NCI-H1417 (cell line): ENCODE results near the gene CEP83.
A peak's percentile ranks its signal among the peaks of the same experiment; 100 is the strongest.
"Not testable (repeated sequence)": the region's sequence is repeated elsewhere in the genome, so short reads cannot be mapped to it uniquely, and the experiment has no call there.

Source experiments
- DNase-seq, 3 experiments: peaks; one replicate each; lab custom pipeline; 2025; lab: John Stamatoyannopoulos, UW

The CEP83 gene

DNA sequence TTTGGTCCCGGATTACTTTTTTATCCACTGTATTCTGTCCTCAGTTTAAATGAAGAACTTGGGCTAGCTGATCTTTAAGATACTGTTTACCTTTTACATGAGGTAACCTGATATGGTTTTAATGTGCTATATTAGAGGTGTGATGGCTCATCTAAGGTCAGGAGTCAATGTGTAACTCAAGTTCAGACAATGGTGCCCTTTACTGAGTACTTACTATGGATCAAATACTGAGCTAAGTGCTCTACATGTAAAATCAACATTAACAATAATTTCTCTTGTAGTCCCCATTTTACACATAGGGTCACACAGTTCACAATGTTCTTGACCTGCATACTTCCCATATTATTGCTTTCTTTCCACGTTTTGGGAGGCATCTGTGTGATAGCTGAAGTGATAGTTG lies 79.2 kb downstream of the CEP83 start:
- DNase-seq: peak in 1 of 3 experiments; percentile 37

DNA sequence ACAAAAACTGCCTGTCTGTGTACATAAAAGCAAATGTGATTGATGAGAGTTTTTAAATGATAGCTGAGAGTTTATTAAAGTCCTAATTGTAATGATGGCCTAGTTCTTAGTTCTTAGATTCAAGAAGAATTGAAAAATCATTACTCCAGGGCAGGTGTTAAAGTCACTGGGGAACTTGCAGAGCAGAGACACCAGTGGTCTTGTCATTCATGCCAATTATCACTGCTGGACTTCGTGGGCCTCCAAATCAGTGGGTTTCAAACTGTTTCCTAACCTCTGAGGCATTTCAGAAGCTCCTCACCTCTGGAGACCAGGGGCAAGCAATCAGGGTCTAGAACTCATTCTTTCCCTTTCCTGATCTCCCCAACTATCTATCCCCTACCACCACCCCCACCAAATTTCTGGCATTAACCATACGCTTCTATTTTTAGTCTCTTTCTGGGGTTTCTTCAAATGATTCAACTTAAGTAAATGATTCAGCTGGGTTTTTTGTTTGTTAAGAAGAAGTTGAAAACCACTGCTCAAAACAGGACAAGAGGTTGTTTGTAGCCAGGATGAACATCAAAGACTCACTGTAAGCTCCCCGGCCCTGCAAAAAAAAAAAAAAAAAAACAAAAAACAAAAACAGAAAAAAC lies 80.1 kb downstream of the CEP83 start:
- DNase-seq: peak in 1 of 3 experiments; percentile 21

DNA sequence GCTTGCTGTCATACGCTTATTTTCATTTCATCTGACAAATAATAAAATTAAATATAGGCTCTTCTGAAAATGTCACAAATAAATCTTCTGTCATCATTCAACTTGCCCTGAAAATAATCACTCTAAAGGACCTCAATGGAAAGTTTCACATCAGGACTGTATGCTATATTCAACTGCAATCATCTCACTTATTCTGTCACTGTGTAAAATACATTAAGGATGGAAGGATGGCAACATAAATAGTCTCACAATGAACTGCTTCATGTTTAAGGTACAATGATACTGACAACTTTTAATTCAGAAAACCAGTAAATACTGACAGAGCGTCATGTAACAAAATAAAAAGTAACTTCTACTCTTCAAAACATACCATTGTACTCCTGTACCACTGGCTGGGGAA lies 82.1 kb downstream of the CEP83 start:
- no peak for DNase-seq

DNA sequence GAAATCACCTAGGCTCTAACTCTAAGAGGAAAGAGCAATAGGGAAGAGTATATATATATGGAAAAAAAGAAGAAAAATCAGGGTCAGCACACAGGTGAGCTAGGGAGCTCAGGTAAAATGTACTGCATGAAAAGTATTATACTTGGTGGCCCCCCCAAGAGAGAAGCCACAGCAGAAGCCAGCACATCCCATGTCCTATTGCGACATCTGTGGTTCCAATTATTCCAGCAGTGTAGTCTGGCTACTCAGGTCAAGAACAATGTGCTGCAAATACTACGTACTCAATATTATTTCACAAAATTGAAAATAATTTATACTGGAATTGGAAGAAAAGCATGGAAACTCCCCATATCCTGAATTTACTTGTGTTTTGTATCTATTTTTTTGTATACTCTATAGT lies 85.5 kb downstream of the CEP83 start:
- no peak for DNase-seq

DNA sequence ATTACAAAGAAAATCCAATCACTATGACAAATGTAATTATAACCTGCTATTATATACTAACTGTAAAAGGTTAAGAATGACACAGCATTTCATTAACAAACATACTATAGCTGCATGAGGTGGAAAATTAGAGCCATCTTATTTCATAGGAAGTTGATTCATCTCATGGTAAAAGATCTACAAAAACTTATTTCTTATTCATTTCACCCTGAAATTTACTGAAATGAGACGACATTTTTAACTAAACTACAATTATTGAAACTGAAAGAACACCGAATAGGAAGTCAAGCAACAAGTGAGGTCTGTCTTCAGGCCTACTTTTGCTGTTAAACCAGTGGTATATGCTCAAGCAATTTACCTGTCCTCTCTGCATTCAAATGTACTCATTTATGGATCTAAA lies 87.2 kb downstream of the CEP83 start:
- no peak for DNase-seq

DNA sequence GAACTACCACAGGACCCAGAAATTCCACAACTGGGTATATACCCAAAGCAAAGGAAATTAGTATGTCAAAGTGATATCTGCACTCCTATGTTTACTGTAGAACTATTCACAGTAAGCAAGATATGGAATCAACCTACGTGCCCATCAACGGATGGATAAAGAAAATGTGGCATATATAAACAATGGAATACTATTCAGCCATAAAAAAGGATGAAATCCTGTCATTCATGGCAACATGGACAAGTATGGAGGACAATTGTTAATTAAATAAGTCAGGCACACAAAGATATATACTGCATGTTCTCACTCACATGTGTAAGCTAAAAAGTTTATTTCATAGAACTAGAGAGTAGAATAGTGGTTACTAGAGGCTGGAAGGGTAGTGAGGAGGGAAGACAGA lies 97.0 kb downstream of the CEP83 start:
- DNase-seq: no peak

DNA sequence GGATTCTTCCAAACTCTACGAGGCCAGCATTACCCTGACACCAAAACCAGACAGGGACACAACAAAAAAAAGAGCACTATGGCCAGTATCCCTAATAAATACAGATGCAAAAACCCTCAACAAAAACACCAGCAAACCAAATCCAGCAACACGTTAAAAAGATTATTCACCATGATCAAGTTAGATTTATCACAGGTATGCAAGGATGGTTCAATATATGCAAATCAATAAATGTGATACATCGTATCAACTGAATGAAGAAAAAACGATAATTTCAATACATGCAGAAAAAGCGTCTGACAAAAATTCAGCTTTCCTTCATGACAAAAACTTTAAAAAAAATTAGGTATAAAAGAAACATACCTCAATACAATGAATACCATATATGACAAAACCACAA lies 99.9 kb downstream of the CEP83 start:
- no peak for DNase-seq

DNA sequence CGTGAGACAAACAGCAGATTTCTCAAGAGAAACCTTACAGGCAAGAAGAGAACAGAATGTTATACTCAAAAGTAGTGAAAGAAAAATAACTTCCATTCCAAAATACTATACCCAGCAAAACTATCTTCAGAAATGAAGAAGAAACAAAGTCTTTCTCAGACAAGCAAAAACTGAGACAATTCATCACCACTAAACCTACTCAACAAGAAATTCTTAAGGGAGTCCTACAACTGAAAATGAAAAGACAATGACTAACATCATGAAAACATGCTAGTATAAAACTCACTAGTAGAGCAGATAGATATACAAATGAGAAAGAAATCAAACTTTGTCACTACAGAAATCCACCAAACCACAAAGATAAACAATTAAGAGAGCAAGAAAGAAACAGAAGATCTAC lies 106.5 kb downstream of the CEP83 start:
- no peak for DNase-seq

DNA sequence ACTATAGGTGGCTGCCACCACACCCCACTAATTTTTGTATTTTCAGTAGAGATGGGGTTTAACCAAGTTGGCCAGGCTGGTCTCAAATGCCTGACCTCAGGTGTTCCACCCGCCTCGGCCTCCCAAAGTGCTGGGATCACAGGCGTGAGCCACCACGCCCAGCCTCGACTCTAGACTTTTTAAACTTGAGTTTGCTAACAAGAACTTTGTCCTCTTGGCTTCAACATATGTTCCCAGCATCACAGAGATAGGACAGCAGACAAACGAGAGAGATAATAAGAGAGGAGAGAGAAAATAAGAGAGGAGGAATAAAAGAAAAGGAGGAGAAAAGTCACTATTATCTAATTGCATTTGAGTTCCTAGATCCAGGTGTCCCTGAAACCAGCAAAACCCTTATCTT lies 119.1 kb downstream of the CEP83 start:
- DNase-seq: no peak

DNA sequence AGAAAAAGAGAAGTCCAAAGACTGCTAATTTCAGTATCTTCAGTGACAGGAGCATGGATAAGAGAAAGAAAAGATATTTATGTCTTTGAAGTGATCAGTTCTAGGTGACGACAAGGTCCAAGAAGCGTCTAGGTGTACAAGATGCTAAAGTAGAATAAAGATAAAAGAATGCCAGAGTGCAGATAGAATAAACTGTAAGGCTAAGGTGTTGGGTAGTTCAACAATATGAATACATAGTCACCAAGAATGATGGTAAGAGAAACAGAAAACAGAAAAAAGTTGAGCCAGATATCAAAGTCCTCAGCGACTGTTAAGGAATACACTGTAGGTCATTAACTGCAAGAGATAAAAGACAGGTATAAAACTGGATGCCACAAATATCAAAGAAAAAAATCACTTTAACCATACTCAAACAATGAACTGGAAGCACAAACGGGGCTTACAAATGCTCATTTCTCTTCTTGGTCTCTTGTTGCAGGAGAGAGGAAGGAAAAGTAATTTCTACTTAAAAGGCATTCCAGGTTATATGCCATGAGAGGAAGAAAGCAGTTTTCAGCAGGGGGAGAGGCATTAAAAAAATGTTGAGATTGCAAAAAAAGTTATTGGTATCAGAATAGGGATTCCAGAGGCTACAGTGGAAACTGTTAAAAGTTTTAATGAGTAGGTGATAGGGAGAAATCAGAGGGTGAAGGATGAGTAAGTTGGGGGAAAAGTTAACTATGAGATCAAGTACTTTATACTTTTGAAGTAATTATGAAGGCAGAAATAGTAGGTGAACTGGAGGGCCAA lies 121.5 kb downstream of the CEP83 start:
- DNase-seq: no peak

DNA sequence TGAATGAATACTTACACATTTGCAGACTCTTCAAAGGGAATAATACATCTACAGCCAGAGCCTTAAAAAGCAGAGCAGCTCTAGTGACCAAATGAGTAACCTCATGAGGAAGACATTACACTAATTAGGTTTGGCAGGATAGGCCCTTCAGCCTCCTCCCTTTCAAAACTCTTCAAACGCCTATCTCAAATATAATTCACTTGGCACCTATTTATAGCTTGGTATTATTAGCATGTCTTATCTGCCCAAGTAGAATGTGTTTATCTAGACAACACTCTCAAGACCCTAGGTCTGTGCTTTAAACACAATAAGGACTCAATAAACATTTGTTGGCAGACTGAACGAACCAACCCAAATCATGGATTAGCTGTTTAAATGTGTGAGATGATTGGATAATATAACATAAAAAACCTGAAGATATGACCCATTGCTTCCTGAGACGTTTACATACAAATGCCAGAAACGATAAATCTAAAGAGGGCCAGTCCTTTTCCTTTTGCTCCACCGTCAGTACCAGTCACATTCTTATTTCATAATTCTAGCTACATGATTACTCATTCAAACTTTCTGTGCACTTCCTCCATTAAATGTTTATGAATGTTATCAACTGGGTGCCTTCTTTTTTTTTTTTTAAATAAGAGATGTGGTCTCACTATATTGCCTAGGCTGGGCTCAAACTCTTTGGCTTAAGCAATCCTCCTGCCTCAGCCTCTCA lies 123.3 kb downstream of the CEP83 start:
- no peak for DNase-seq

DNA sequence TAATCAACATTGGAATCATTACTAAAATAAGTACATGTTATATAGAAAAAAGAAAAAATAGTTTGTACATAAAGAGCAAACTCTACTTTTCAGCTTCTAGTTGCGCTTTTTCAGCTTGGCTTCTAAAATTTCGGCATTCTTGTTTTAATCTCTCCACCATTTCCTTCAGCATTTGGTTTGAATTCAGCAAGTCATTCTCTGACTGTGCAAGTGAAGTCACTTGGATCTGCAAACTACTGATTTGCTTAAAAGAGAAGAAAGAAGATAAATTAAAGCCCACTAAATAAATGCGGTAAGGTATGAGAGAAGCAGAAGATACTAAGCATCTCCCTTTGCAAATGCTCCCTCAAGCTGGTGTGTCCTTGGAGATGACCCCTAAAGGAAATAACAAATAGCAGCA lies 126.3 kb downstream of the CEP83 start:
- DNase-seq: no peak

DNA sequence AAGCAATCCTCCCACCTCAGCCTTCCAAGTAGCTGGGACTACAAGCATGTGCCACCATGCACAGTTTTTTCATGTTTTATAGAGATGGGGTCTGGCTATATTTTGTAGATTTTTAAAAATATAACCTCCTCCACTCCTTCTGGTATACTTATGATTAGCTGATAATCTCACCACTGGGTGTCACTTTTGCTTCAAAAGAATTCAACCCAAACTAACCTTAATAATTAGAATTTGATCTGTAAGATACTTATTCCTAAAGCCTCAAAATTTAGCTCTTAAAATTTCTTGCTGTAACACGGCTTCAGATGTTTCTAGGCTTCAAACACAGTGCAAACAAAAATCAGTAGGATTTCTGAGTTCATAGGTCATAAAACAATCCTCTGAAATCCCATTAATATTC lies 130.3 kb downstream of the CEP83 start:
- peak in 1 of 3 experiments; percentile 7 for DNase-seq

DNA sequence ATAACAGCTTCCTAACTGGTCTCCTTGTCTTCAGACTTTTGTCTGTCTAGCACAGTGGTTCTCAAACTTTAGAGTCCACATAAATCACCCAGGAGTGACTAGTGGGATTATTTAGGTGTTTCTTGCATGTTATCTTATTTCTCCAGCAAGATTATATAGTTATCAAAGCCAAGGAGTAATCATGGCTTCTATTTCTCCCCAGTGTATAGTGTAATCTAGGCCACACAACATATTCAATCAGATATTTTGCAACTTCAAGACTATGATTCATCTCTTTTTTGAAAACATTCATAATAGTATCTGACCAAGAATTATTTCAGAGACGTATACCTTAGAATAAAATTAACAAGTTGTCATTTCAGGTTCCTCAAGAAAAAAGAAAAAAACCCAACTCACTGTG lies 131.9 kb downstream of the CEP83 start:
- DNase-seq: no peak

DNA sequence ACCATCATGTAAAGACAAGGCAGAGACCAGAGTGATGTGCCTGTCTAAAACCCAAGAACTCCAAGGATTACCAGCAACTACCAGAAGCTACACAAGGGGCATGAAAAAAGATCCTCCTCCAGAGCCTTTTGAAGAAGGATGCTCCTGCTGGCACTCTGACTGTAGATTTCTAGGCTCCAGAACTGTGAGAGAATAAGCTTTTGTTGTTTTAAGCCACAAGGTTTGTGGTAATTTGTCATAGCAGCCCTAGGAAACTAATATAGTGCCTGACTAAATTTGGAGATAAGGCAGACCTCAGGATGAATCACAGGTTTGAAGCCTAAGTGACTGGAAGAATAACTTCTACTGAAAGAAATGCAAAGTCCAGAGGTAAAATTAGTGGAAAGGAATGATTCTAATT lies 132.9 kb downstream of the CEP83 start:
- DNase-seq: no peak

DNA sequence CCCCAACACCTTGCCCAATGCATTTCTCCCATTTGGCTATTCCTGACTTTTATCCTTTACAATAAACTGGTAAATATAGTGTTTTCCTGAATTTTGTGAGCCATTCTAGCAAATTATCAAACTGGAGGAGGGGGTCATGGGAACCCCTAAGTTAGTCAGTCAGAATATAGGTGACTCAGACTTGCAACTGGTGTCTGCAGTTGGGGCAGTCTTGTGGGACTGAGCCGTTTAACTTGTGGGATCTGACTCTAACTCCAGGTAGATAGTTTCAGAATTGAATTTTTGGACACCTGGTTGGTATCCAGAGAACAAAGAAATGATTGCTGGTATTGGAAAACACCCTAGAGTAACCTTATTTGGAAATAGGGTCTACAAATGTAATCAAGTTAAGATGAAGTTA lies 133.4 kb downstream of the CEP83 start:
- DNase-seq: no peak

DNA sequence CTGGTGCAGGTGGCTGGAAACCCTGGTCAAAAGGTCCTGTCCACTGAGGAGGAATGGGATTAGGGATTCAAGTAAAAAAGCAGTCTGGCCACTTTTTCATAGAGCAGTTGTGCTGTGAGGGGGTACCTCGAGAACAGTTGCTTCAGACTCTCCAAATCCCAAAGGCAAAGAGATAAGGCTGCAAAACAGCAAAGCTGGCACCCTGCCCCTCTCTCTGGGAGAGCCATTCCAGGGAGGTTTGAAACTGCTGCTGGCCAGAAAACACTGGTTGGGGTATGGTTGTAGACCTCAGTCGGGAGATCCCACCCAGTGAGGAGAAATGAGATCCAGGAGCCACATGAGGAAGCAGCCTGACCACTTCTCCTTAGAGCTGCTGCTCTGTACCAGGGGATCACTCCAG lies 137.3 kb downstream of the CEP83 start:
- DNase-seq: no peak

DNA sequence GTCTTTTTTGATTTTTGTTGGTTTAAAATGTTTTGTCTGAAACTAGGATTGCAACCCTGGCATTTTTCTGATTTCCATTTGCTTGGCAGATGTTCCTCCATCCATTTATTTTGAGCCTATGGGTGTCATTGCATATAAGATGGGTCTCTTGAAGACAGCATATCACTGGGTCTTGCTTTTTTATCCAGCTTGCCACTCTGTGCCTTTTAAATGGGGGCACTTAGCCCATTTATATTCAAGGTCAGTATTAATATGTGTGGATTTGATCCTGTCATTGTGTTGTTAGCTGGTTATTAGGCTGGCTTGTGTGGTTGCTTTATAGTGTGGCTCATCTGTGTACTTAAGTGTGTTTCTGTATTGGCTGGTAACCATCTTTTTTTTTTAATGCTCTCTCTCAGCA lies 139.6 kb downstream of the CEP83 start:
- DNase-seq: no peak

DNA sequence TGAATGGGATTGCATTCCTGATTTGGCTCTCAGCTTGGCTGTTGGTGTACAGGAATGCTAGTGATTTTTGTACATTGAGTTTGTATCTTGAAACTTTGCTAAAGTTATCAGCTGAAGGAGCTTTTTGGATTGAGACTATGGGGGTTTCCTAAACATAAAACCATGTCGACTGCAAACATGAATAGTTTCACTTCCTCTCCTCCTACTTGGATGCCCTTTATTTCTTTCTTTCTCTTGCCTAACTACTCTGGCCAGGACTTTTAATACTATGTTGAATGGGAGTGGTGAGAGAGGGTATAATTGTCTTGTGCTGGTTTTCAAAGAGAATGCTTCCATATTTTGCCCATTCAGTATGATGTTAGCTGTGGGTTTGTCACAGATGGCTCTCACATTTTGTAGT lies 141.5 kb downstream of the CEP83 start:
- DNase-seq: no peak

DNA sequence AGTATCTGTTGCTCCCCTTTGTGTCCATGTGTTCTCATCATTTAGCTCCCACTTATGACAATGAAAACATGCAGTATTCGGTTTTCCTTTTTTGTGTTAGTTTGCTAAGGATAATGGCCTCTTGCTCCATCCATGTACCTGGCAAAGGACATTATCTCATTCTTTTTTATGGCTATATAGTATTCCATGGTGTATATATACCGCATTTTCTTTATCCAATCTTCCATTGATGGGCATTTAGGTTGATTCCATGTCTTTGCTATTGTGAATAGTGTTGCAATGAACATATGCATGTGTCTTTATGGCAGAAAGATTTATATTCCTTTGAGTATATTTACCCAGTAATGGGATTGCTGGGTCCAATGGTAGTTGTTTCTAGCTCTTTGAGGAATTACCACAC lies 143.1 kb downstream of the CEP83 start:
- not testable (repeated sequence) for DNase-seq

DNA sequence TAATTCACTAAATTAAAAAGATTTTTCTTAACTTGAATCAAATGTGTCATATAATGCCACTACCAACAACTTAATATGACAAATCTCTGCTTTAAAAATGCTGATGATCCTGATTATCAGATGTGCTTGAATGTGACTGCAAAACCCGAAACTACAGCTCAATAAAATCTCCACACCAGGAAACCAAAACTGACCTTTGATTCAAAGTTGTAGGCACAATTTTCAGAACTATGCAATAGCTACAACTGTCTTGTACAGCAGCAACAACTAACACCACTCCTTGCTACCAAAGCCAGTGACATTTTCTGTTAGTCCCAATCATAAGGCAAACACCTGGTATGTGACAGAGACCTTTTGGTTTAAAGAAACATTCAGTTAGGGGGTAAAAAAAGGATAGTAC lies 147.3 kb downstream of the CEP83 start:
- no peak for DNase-seq

DNA sequence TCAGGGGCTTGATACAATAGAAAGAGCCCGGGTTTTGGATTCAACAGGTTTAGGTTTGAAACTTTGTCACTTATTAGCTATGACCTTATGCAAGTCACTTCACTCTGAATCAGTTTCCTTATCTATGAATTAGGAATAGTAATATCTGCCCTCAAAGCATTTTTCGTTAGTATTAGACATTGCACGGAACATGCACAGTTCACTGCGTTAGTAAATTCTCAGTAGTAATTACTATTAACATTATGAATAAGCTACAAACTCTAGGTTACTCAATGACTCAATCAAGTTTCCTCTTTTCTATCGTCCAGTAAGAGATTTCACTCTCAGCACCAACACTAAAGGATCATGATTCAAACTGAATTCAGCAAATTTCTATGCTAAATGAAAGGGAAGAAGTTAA lies 150.3 kb downstream of the CEP83 start:
- DNase-seq: no peak

DNA sequence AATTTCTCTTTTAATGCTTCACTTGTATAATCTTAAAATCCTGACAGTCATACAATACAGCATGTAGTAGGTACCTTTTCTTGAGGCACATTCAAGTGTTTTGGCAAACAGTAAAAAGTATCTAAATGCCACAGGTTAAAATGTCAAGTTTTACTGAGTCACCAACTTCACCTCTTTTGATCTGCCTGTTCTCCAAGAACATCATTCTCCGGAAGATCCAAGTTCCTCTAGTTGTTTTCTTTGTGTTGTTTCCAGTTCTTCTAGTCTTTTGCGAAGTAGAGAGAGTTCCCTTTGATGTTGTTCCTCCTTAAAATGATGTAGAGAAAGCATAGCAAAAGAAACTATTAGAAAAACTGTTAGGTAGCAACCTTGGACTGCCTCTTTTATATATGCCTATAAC lies 151.1 kb downstream of the CEP83 start:
- DNase-seq: no peak
